GM18517 (cell line): Measurements from ENCODE around the gene MICB.
"Not testable (repeated sequence)": the region's sequence is repeated elsewhere in the genome, so short reads cannot be mapped to it uniquely, and the experiment has no call there.

Source experiments
- ATAC-seq: cut with Tn5 transposase; IDR thresholded peaks from one replicate; pipeline ENCODE4 v1.9.1; 2021; ENCODE audit warnings: mild to moderate bottlenecking, moderate library complexity; ENCODE audit not compliant: unreplicated experiment

MICB gene

DNA sequence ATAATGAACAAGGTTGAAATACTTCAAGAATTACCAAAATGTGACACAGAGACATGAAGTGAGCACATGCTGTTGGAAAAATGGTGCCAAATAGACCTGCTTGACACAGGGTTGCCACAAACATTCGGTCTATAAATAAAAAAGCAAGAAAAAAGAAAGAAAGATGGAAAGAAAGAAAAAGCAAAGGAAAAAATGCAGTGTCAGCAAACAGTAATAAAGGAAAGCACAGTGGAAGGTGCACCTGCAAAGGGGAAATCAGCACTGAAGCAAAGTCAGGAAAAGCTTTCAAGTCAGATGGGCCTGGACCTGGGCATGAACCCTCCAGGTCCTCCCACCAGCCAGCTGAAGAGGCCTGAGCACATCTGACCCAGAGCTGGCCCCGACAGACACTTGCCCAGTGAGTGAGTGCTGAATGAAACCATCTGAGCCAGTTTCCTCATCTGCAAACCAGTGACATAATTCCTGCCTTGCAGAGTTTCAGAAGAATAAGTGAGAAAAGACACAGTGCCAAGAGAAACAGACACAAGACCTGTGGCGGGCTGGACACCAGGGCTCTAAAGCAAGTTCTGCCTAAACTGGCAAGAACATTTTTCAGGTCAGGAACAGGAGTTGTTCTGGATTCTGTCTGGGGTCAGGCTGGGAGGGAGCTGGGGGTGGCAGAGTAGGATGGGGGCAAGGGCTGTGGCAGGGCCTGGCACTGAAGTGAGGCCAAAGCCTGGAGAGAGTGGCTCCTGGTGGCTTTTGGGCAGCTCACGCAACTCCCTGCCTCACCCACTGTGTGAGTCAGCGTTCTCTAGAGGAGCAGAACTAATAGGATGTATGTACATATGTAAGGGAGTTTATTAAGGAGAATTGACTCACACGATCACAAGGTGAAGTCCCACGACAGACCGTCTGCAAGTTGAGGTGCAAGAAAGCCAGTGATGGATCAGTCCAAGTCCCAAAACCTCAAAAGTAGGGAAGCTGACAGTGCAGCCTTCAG lies 23.9 kb upstream of the MICB start:
- ATAC-seq = no peak

DNA sequence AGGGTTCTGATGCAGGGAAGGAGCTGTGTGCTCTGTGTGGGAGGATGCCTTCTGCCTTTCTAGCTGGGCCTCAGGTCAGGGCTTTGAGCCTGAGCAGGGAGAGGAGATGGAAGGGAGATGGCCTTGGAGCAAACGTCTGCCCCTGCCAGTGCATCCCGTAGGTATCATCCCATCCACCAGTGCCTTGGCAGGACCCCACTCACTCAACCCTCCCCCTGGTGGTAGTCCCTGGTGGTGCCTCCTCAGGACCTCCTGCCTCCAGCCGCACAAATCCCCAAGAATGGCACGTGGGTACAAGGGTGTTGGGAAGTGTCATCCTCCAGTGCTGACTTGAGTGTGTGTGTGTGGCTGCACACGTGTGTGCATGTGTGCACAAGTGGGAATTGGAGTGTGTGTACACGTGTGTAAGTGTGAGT lies 23.1 kb upstream of the MICB start:
- no peak for ATAC-seq

DNA sequence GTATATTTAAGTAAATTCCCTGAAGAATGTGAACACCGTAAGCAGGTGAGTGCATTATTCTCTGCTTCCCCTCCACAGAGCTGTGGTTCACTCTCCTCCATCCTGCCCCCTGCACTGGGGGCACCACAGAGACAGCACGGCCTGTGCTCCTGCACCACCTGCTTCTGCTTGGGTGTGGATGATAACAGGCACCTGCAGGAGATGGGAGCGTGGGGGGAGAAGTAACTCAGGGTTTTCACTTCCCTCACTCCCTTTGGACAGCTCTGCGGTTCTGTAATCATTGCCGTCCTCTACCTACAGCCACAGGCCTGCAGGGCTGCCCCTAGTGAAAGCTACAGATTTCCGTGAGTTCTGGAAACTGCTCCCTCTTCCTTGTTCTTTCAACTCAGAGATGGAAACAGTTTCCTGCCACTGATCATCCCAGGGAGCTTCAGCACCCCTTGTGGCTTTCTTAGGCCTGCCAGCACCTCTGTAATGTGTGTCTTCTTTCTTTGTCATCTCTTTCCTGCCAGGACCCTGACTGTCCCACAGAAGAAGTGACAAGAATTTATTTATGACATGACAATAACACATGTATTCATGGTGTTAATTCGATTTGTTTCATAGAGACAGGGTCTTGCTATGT lies 21.3 kb upstream of the MICB start:
- no peak for ATAC-seq

DNA sequence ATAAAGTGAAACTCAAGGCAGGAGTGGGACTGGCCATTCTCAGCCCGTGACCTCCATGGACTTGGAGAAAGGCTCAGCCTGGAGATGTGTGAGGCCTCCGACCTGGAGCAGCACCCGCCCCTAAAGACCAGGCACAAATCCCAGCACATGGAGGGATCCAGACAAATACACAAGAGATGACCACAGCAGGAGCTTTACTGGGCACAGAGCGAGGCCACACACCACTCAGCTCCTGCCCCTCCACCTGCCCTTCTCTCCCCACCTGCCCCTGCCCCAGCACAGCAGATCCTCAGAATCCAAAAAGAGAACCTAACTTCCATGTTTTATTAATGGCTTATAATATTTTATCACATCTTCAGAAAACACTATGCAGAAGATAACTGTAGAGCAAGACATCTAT lies 20.4 kb upstream of the MICB start:
- ATAC-seq = no peak

GRCh38 chr6:31478186-31478950 lies 19.6 kb upstream of the MICB start:
- ATAC-seq = no peak

DNA sequence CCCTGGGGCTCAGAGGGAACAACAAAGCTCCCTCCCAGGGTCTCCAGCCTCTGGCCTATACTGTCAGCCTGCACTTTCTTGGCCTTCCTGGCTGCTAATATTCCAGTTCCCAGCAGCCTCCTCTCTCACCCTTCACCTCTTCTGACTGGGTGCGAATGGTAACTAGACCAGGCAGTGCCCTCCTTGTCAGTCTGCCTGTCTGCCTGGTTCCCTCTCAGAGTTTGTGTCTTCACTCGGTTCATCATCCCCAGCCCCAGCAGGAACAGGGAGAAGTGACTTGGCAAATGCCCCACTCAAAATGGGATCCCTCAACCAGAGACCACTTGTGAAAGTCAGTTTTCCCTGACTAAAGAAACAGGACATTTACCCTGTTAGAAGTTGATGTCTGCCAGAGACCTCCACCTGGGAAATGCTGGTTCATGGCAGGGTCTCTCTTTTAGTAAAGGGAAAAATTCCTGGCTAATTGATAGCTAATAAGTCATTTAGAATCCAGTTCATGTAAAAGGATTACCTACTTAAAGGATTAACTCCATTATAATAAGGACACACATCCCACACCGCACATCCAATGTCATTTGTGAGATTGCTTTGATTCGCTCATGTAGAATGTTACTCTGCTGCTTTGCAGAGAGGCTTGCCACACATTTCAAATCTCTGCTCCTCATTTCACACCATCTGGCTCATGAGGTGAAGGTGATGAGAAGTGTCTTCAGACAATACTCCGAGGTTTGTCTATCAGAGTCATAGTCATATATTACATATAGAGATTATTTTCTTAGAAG lies 18.6 kb upstream of the MICB start:
- ATAC-seq = no peak

- no peak for ATAC-seq
Observed at GRCh38 chr6:31479933-31480535, 17.9 kb upstream of the MICB start.

DNA sequence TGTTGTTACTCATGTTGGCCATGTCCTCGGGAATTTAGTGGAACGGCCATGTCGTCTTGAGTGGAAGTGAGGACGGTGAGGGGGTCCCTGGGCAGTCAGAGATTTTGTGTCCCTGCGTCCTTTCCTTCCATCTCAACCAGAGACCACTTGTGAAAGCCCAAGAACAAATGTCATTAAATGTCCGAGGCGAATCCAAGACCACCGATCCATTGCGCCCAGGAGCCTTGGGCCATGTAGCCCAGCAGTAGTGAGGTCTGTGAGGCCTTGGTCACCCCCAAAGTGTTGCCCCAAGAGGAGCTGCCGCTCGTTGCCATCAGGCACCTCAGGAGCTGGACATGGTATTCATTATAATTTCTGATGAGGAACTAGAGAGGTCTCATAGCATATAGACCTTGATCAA lies 17.4 kb upstream of the MICB start:
- ATAC-seq = no peak

- no peak for ATAC-seq
Observed at GRCh38 chr6:31483392-31483791, 14.6 kb upstream of the MICB start.

DNA sequence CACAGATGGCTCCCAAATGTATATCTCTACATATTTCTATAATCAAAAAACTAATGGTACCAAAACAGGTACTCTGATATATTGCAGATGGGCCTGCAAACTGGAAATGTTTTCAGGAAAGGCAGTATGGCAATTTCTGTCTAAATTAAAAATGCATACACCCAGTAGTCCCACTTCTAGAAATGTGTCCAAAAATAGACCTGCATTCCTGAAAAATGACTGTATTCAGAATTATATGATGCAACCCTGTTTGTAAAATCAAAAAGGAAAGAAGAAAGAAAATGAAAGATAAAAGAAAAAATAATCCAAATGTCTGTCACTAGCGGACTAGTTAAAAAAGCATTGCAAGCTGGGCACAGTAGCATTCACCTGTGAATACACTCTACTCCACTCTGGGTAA lies 12.9 kb upstream of the MICB start:
- ATAC-seq = no peak

- ATAC-seq = not testable (repeated sequence)
Observed at GRCh38 chr6:31486065-31486837, 11.7 kb upstream of the MICB start.

- not testable (repeated sequence) for ATAC-seq
Observed at GRCh38 chr6:31487674-31488073, 10.3 kb upstream of the MICB start.

- no peak for ATAC-seq
Observed at GRCh38 chr6:31489086-31489485, 8.9 kb upstream of the MICB start.

DNA sequence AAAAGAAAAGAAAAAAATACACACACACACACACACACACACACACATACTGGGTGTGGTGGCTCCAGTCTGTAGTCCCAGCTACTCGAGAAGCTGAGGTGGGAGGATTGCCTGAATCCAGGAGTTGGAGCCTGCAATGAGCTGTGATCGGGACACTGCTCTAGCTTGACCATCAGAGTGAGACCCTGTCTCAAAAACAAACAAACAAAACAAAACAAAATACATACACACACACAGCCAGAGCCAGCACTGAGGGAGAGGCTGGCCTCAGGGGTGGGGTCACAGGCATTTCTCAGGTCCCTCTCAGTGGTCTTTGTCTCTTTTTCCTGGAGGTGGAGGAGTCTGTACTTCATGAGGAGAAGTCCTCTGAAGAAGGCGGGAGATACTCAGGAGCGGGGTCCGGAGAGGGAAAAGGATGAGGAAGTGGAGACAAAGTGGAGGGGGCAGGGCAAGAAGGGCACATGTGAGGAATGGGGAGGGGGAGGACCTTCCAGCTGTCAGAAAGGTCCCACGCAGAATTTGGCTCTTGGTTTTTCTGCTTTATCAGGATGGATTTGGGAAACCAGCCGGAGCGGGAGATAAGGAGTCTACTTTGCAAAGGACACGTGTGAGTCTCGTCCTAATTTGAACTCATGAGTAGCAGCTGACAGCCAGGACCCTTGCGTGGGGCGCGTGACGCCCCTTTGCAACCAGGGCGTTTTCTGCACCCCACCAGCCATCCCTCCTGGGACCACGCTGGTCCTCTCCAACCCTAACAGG lies 7.7 kb upstream of the MICB start:
- ATAC-seq = no peak

GRCh38 chr6:31493550-31493874 lies 4.4 kb upstream of the MICB start:
- ATAC-seq = not testable (repeated sequence)

- ATAC-seq = peak; percentile 38
Observed at GRCh38 chr6:31493875-31494694, 3.9 kb upstream of the MICB start.

DNA sequence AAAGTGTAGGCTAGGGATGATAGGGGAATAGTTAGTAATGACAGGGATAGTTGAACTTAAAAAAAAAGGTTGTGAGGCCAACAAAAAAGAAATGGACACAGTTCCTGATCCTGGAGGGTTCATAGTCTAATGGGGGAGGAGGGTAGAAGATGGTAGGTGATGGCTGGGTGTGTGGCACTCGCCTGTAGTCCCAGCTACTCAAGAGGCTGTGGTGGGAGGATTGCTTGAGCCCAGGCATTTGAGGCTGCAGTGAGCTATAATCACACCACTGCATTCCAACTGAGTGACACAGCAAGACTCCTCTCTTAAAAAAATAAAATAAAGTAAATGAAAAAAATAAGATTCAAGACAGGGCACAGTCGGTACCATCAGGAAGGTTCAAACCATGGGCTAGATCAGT lies 2.4 kb upstream of the MICB start:
- ATAC-seq = no peak

GRCh38 chr6:31496826-31497225 lies 1.1 kb upstream of the MICB start:
- ATAC-seq = not testable (repeated sequence)
